Parathyroid adenoma (tissue), 2 donors: ENCODE measurements around the gene GAA.
A peak's percentile ranks its signal among the peaks of the same experiment; 100 is the strongest.

Experiments
- H2AFZ ChIP-seq: fragments of 300-600 bp; sonication (generic); one replicate; pipeline ENCODE4 v1.7.0; 2017; ENCODE audit warnings: antibody characterized with exemption, mild to moderate bottlenecking
- H3K27ac ChIP-seq: fragments of 300-600 bp; sonication (generic); one replicate; pipeline ENCODE4 v1.7.0; 2017
- H3K27me3 ChIP-seq: fragments of 300-600 bp; sonication (generic); one replicate; pipeline ENCODE4 v1.7.0; 2017; ENCODE audit warnings: low read length; ENCODE audit not compliant: control insufficient read depth, insufficient read depth
- H3K36me3 ChIP-seq: fragments of 300-600 bp; sonication (generic); one replicate; pipeline ENCODE4 v1.7.0; 2017; ENCODE audit warnings: low read length; ENCODE audit not compliant: control insufficient read depth, insufficient read depth
- H3K4me1 ChIP-seq: fragments of 300-600 bp; sonication (generic); one replicate; pipeline ENCODE4 v1.7.0; 2017; ENCODE audit warnings: control low read depth
- H3K4me2 ChIP-seq: fragments of 300-600 bp; sonication (generic); one replicate; pipeline ENCODE4 v1.7.0; 2017; ENCODE audit warnings: low read length
- H3K4me3 ChIP-seq: fragments of 300-600 bp; sonication (generic); one replicate; pipeline ENCODE4 v1.7.0; 2017; ENCODE audit warnings: low read depth, low read length
- H3K79me2 ChIP-seq: fragments of 300-600 bp; sonication (generic); one replicate; pipeline ENCODE4 v1.7.0; 2017; ENCODE audit warnings: control low read depth
- H3K9ac ChIP-seq: fragments of 300-600 bp; sonication (generic); one replicate; pipeline ENCODE4 v1.7.0; 2017; ENCODE audit warnings: mild to moderate bottlenecking
- H3K9me3 ChIP-seq: fragments of 300-600 bp; sonication (generic); one replicate; pipeline ENCODE4 v1.7.0; 2017; ENCODE audit warnings: low read length; ENCODE audit not compliant: control insufficient read depth
- TF ChIP-seq, protein P1 (sequence below): fragments of 300-600 bp; sonication (generic); IDR thresholded peaks from one replicate; pipeline ENCODE4 v1.7.0; 2017; ENCODE audit warnings: antibody characterized with exemption, mild to moderate bottlenecking
- donor health status: primary hyperparathyroidism.

The GAA gene

GRCh38 chr17:80081596-80081995 lies 19.8 kb upstream of the GAA start:
- no peaks in the 10 kb centered on the region for H3K4me1 ChIP-seq
- H3K9ac ChIP-seq: no peak overlapping the region
- H3K27me3 ChIP-seq: no peaks in the 10 kb centered on the region
- no peaks in the 10 kb centered on the region for H3K79me2 ChIP-seq
- TF ChIP-seq, protein P1, sequence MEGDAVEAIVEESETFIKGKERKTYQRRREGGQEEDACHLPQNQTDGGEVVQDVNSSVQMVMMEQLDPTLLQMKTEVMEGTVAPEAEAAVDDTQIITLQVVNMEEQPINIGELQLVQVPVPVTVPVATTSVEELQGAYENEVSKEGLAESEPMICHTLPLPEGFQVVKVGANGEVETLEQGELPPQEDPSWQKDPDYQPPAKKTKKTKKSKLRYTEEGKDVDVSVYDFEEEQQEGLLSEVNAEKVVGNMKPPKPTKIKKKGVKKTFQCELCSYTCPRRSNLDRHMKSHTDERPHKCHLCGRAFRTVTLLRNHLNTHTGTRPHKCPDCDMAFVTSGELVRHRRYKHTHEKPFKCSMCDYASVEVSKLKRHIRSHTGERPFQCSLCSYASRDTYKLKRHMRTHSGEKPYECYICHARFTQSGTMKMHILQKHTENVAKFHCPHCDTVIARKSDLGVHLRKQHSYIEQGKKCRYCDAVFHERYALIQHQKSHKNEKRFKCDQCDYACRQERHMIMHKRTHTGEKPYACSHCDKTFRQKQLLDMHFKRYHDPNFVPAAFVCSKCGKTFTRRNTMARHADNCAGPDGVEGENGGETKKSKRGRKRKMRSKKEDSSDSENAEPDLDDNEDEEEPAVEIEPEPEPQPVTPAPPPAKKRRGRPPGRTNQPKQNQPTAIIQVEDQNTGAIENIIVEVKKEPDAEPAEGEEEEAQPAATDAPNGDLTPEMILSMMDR: no peak
- H3K4me2 ChIP-seq: no peak overlapping the region
- no peak overlapping the region for H3K27ac ChIP-seq
- H3K9me3 ChIP-seq: no peaks in the 10 kb centered on the region
- no peak overlapping the region for H3K4me3 ChIP-seq
- no peaks in the 10 kb centered on the region for H3K36me3 ChIP-seq
- no peak overlapping the region for H2AFZ ChIP-seq

DNA sequence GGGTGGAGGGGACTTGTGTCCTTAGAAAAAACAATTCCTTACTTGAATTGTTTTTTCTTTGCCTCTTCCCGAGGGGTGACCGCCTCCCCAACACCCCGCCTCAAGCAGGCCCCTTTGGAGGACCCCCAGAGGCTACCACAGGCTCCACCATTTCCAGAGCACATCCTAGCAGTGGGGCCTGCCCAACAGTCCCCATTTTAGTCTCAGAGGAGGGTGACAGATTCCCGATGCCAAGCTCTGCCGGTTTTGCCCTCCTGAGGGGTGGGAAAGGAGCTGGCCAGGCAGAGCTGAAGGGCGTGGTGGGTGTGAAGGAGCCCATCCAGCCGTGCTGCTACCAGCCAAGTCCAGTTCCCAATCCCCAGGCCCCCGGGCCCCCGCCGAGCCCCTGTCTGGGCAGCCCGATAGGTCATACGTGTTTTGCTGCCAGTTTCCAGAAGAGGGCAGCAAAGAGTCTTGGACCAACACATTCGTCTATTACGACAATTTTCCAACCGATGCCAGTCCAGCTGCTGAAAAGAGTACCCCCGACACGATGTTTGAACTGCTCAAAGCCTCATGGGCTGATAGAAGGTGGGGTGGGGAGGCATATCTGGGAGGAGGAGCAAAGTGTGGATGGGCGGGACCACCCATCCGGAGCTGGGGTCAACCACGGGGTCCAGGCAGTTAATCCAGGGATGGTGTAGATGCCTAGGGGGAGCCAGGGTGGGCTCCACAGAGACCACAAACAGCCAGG lies 18.8 kb upstream of the GAA start:
- no peak overlapping the region for H3K9ac ChIP-seq
- no peak overlapping the region for H3K4me2 ChIP-seq
- H3K27ac ChIP-seq: no peak overlapping the region
- H3K4me1 ChIP-seq: no peaks in the 10 kb centered on the region
- no peaks in the 10 kb centered on the region for H3K36me3 ChIP-seq
- H3K79me2 ChIP-seq: no peaks in the 10 kb centered on the region
- H2AFZ ChIP-seq: peak overlapping the region; percentile 36
- TF ChIP-seq, protein P1: peak; percentile 86
- no peak overlapping the region for H3K4me3 ChIP-seq
- H3K9me3 ChIP-seq: no peaks in the 10 kb centered on the region
- no peaks in the 10 kb centered on the region for H3K27me3 ChIP-seq

GRCh38 chr17:80083136-80083661 lies 18.2 kb upstream of the GAA start:
- H2AFZ ChIP-seq: no peak overlapping the region
- no peak overlapping the region for H3K4me2 ChIP-seq
- no peaks in the 10 kb centered on the region for H3K79me2 ChIP-seq
- no peak overlapping the region for H3K9ac ChIP-seq
- H3K36me3 ChIP-seq: no peaks in the 10 kb centered on the region
- no peaks in the 10 kb centered on the region for H3K9me3 ChIP-seq
- TF ChIP-seq, protein P1: no peak
- H3K27ac ChIP-seq: no peak overlapping the region
- H3K27me3 ChIP-seq: no peaks in the 10 kb centered on the region
- no peaks in the 10 kb centered on the region for H3K4me1 ChIP-seq
- no peak overlapping the region for H3K4me3 ChIP-seq

DNA sequence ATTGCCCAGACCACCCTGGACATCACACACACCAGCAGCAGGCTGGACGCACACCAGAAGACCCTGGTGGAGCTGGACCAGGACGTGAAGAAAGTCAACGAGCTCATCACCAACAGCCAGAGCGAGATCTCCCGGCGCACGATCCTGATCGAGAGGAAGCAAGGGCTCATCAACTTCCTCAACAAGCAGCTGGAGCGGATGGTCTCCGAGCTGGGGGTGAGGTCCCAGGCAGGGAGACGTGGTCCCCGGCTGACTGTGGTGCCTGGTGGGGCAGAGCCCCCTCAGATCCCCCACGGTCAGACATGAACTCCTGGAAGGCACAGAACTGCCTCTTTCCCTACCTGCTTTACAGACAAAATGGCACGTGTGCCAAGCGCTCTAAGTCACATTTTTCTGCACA lies 16.6 kb upstream of the GAA start:
- no peaks in the 10 kb centered on the region for H3K36me3 ChIP-seq
- H3K79me2 ChIP-seq: no peaks in the 10 kb centered on the region
- no peak overlapping the region for H3K4me2 ChIP-seq
- no peaks in the 10 kb centered on the region for H3K9me3 ChIP-seq
- TF ChIP-seq, protein P1: no peak
- H3K4me1 ChIP-seq: no peaks in the 10 kb centered on the region
- no peak overlapping the region for H2AFZ ChIP-seq
- H3K9ac ChIP-seq: no peak overlapping the region
- H3K27ac ChIP-seq: no peak overlapping the region
- H3K27me3 ChIP-seq: no peaks in the 10 kb centered on the region
- H3K4me3 ChIP-seq: no peak overlapping the region

- H3K27ac ChIP-seq: no peak overlapping the region
- H3K79me2 ChIP-seq: no peaks in the 10 kb centered on the region
- no peaks in the 10 kb centered on the region for H3K36me3 ChIP-seq
- no peak overlapping the region for H3K4me2 ChIP-seq
- no peak overlapping the region for H3K9ac ChIP-seq
- no peaks in the 10 kb centered on the region for H3K27me3 ChIP-seq
- TF ChIP-seq, protein P1: no peak
- H3K9me3 ChIP-seq: no peaks in the 10 kb centered on the region
- H3K4me3 ChIP-seq: no peak overlapping the region
- no peaks in the 10 kb centered on the region for H3K4me1 ChIP-seq
- no peak overlapping the region for H2AFZ ChIP-seq
Observed at GRCh38 chr17:80086081-80086480, 15.3 kb upstream of the GAA start.
